ENCODE data around the gene ALDH1L2.
A peak's percentile ranks its signal among the peaks of the same experiment; 100 is the strongest.

ALDH1L2 gene

DNA sequence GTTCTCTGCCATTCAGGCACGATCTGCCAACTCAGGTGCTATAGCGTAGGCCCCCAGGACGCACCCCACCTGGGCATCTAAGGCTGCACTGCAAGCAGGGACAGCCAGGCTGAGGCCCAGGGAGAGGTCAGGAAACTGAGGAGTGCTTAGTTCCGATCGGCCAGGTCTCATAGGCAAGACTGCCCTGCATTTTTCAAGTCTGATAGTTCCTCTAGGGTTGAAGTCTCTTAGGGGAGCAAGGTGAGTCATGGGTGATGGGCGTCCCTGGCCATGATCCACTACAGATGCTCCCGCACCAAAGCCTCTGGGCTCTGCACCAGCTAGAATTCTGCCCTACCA is 84.9 kb downstream of the ALDH1L2 start:
- no peaks in the 10 kb centered on the region for H3K79me2 ChIP-seq (ENCODE audit: insufficient read depth, low read length)
- TF ChIP-seq CTCF (IDR thresholded peaks at IDR 0.05; ENCODE audit: low read length): no peak
- no peak for TF ChIP-seq EZH2 (IDR thresholded peaks at IDR 0.05; ENCODE audit: borderline replicate concordance, low read length)
- no peaks in the 10 kb centered on the region for H3K27me3 ChIP-seq (ENCODE audit: insufficient read depth, low read length)
- peaks cover 88% of the 10 kb centered on the region for H3K36me3 ChIP-seq (ENCODE audit: insufficient read depth, low read length)
- H3K9ac ChIP-seq (ENCODE audit: low read length): no peak overlapping the region
- H3K4me3 ChIP-seq (ENCODE audit: low read depth, low read length, poor library complexity, severe bottlenecking): no peak overlapping the region
- no peaks in the 10 kb centered on the region for H3K9me3 ChIP-seq (ENCODE audit: low read length)
- H3K4me1 ChIP-seq (ENCODE audit: insufficient read depth, low read length, severe bottlenecking): peaks cover 9% of the 10 kb centered on the region
- H2AFZ ChIP-seq (ENCODE audit: low read length): no peak overlapping the region
- no peaks in the 10 kb centered on the region for H3F3A ChIP-seq (ENCODE audit: insufficient read depth, low read length)
- no peak overlapping the region for H3K27ac ChIP-seq (ENCODE audit: low read depth, low read length, poor library complexity, severe bottlenecking)
- no peaks in the 10 kb centered on the region for H4K20me1 ChIP-seq (ENCODE audit: insufficient read depth, low read length)
- H3K4me2 ChIP-seq (ENCODE audit: low read length): no peak overlapping the region
- H3K9me2 ChIP-seq (ENCODE audit: low read depth, low read length): no peaks in the 10 kb centered on the region

GRCh38 chr12:104998423-104999346 is 85.6 kb downstream of the ALDH1L2 start:
- H3K79me2 ChIP-seq (ENCODE audit: insufficient read depth, low read length): no peaks in the 10 kb centered on the region
- H3K36me3 ChIP-seq (ENCODE audit: insufficient read depth, low read length): peaks cover 86% of the 10 kb centered on the region
- no peaks in the 10 kb centered on the region for H3K9me3 ChIP-seq (ENCODE audit: low read length)
- H3K4me3 ChIP-seq (ENCODE audit: low read depth, low read length, poor library complexity, severe bottlenecking): no peak overlapping the region
- no peaks in the 10 kb centered on the region for H3F3A ChIP-seq (ENCODE audit: insufficient read depth, low read length)
- TF ChIP-seq EZH2 (IDR thresholded peaks at IDR 0.05; ENCODE audit: borderline replicate concordance, low read length) (no peak), CTCF (IDR thresholded peaks at IDR 0.05; ENCODE audit: low read length) (no peak)
- H3K9ac ChIP-seq (ENCODE audit: low read length): no peak overlapping the region
- peaks cover 9% of the 10 kb centered on the region for H3K4me1 ChIP-seq (ENCODE audit: insufficient read depth, low read length, severe bottlenecking)
- peak overlapping the region; percentile 28 for H3K27ac ChIP-seq (ENCODE audit: low read depth, low read length, poor library complexity, severe bottlenecking)
- H4K20me1 ChIP-seq (ENCODE audit: insufficient read depth, low read length): no peaks in the 10 kb centered on the region
- no peaks in the 10 kb centered on the region for H3K9me2 ChIP-seq (ENCODE audit: low read depth, low read length)
- H3K4me2 ChIP-seq (ENCODE audit: low read length): no peak overlapping the region
- H2AFZ ChIP-seq (ENCODE audit: low read length): no peak overlapping the region
- no peaks in the 10 kb centered on the region for H3K27me3 ChIP-seq (ENCODE audit: insufficient read depth, low read length)

DNA sequence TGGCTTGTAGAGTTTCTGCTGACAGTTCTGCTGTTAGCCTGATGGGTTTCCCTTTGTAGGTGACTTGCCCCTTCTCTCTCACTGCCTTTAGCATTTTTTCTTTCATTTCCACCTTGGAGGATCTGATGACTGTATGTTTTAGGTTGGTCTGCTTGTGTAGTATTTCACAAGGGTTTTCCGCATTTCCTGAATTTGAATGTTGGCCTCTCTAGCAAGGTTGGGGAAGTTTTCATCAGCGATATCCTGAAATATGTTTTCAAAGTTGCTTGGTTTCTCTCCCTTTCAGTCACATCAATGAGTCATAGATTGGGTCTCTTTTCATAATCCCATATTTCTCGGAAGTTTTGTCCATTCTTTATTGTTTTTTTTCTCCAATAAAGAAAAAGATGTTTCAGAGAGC is 86.7 kb downstream of the ALDH1L2 start:
- Histone ChIP-seq H3K9me2 (ENCODE audit: low read depth, low read length) (no peaks in the 10 kb centered on the region), H3K79me2 (ENCODE audit: insufficient read depth, low read length) (no peaks in the 10 kb centered on the region), H4K20me1 (ENCODE audit: insufficient read depth, low read length) (no peaks in the 10 kb centered on the region), H3K27me3 (ENCODE audit: insufficient read depth, low read length) (no peaks in the 10 kb centered on the region), H3K9ac (ENCODE audit: low read length) (no peak overlapping the region), H3K36me3 (ENCODE audit: insufficient read depth, low read length) (peaks cover 86% of the 10 kb centered on the region), H3K27ac (ENCODE audit: low read depth, low read length, poor library complexity, severe bottlenecking) (no peak overlapping the region), H3F3A (ENCODE audit: insufficient read depth, low read length) (no peaks in the 10 kb centered on the region), H3K4me1 (ENCODE audit: insufficient read depth, low read length, severe bottlenecking) (peaks cover 9% of the 10 kb centered on the region), H3K4me2 (ENCODE audit: low read length) (no peak overlapping the region), H3K4me3 (ENCODE audit: low read depth, low read length, poor library complexity, severe bottlenecking) (no peak overlapping the region), H3K9me3 (ENCODE audit: low read length) (no peaks in the 10 kb centered on the region), H2AFZ (ENCODE audit: low read length) (no peak overlapping the region)
- no peak for TF ChIP-seq EZH2 (IDR thresholded peaks at IDR 0.05; ENCODE audit: borderline replicate concordance, low read length)
- no peak for TF ChIP-seq CTCF (IDR thresholded peaks at IDR 0.05; ENCODE audit: low read length)
